Measurements from ENCODE around the gene GDPD4.

Gene GDPD4

GRCh38 chr11:77230878-77231605, 70.4 kb downstream of the GDPD4 start:
- Histone ChIP-seq H3K27ac (ENCODE audit: extremely low read depth, low read depth, low read length) (no peak overlapping the region), H3K36me3 (ENCODE audit: control insufficient read depth in 2 of 2, insufficient read depth in 1 of 2, low read length in 2 of 2) (no peaks in the 10 kb centered on the region), H3K9me3 (ENCODE audit: control insufficient read depth, insufficient read depth, low read depth, low read length) (no peaks in the 10 kb centered on the region), H3K4me3 (ENCODE audit: low read depth, low read length) (no peak overlapping the region), H3K4me1 (ENCODE audit: control insufficient read depth, insufficient read depth, low read length) (no peaks in the 10 kb centered on the region)
- TF ChIP-seq ZNF501 (tag by site-specific recombination; IDR thresholded peaks at IDR 0.05), result no peak
- no peak for TF ChIP-seq HIC1 (tag by site-specific recombination; IDR thresholded peaks at IDR 0.05)
- TF ChIP-seq MYNN (tag by site-specific recombination; IDR thresholded peaks at IDR 0.05; ENCODE audit: borderline replicate concordance), result no peak
- ChIA-PET CTCF (interaction anchor here (0.6 to 0.7 kb wide), 2 partner anchors 14 to 41 kb away, joined by 3 read pairs; no protein-coding TSS in a partner anchor), POLR2A (no interaction called here)

GRCh38 chr11:77223797-77224196, 77.7 kb downstream of the GDPD4 start:
- Histone ChIP-seq H3K27ac (ENCODE audit: extremely low read depth, low read depth, low read length) (no peak overlapping the region), H3K4me3 (ENCODE audit: low read depth, low read length) (no peak overlapping the region), H3K36me3 (ENCODE audit: control insufficient read depth in 2 of 2, insufficient read depth in 1 of 2, low read length in 2 of 2) (no peaks in the 10 kb centered on the region), H3K9me3 (ENCODE audit: control insufficient read depth, insufficient read depth, low read depth, low read length) (no peaks in the 10 kb centered on the region), H3K4me1 (ENCODE audit: control insufficient read depth, insufficient read depth, low read length) (no peaks in the 10 kb centered on the region)
- TF ChIP-seq ZSCAN23 (tag by site-specific recombination; IDR thresholded peaks at IDR 0.05), result no peak
- TF ChIP-seq ZNF133 (tag by site-specific recombination; IDR thresholded peaks at IDR 0.05), result no peak
- TF ChIP-seq ZNF221 (tag by site-specific recombination; IDR thresholded peaks at IDR 0.05; ENCODE audit: borderline replicate concordance), result no peak
- TF ChIP-seq TCF7L2 (IDR thresholded peaks at IDR 0.05; ENCODE audit: borderline replicate concordance, low read depth, low read length), result no peak
- no peak for TF ChIP-seq ZSCAN18 (tag by site-specific recombination; IDR thresholded peaks at IDR 0.05)
- TF ChIP-seq ZBTB48 (tag by site-specific recombination; IDR thresholded peaks at IDR 0.05), result no peak
- no peak for TF ChIP-seq CTCF (tag by site-specific recombination; IDR thresholded peaks at IDR 0.05)
- TF ChIP-seq KLF7 (tag by site-specific recombination; IDR thresholded peaks at IDR 0.05; ENCODE audit: borderline replicate concordance), result no peak
- TF ChIP-seq ZNF544 (tag by site-specific recombination; IDR thresholded peaks at IDR 0.05), result no peak
- TF ChIP-seq ZFP41 (tag by site-specific recombination; IDR thresholded peaks at IDR 0.05; ENCODE audit: borderline replicate concordance), result no peak
- TF ChIP-seq GLIS1 (tag by site-specific recombination; IDR thresholded peaks at IDR 0.05), result no peak
- TF ChIP-seq REST (tag by site-specific recombination; IDR thresholded peaks at IDR 0.05), result no peak
- ChIA-PET POLR2A (no interaction called here), CTCF (no interaction called here)

Data from HEK293 (cell line).